Fibroblast of the aortic adventitia (primary cell): ENCODE measurements around the gene MMP12. TPM values are rescaled to one million over a fixed set of nuclear protein-coding genes. Genes with fewer than 3 reads are reported as not detected.
A peak's percentile ranks its signal among the peaks of the same experiment; 100 is the strongest.
"Not testable (repeated sequence)": the region's sequence is repeated elsewhere in the genome, so short reads cannot be mapped to it uniquely, and the experiment has no call there.

Experiments used
- DNase-seq: peaks from one replicate; pipeline ENCODE4 v3.0.0-alpha.2; 2010; ENCODE audit warnings: low read depth
- H3K4me3 ChIP-seq: 2 replicates; pipeline ENCODE4 v1.5.1; 2011; ENCODE audit warnings: low read depth, mild to moderate bottlenecking, control low read depth, low read length, moderate library complexity
- total RNA-seq: library from RNA; depleted of rRNA; stranded (reverse); fragments of >200 nt; gene quantifications from 2 replicates; pipeline ENCODE4 v1.2.3, GENCODE V29; 2012; ENCODE audit warnings: low replicate concordance
- TF ChIP-seq, protein P1 (sequence below): IDR thresholded peaks from 2 replicates; pipeline ENCODE4 v1.5.1; 2011; ENCODE audit warnings: mild to moderate bottlenecking, low read length, control low read depth, inconsistent platforms; ENCODE audit not compliant: insufficient read depth

Gene MMP12
- total RNA-seq, 1 donor: not detected

DNA sequence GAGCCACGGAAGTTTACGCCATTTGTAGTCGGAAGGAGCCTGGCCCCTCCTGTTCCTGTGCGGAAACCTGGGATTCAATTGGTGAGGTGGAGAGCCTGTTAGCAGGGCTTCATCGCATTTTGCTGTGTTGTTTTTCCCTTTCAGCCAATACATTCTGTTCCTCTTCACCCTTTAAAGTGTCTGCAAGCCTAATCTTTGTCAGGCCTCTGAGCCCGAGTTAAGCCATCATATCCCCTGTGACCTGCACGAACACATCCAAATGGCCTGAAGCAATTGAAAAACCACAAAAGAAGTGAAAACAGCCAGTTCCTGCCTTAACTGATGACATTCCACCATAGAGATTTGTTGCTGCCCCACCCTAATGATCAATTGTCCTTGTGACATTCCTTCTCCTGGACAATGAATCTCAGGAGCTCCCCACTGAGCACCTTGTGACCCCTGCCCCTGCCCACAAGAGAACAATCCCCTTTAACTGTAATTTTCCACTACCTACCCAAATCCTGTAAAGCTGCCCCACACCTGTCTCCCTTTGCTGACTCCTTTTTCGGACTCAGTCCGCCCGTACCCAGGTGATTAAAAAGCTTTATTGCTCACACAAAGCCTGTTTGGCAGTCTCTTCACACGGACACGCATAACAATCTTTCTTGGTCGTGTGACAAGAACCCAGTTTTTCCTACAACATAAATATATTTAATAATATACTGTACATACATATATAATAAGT is 37.1 kb upstream of the MMP12 start:
- DNase-seq: no peak
- TF ChIP-seq, protein P1, sequence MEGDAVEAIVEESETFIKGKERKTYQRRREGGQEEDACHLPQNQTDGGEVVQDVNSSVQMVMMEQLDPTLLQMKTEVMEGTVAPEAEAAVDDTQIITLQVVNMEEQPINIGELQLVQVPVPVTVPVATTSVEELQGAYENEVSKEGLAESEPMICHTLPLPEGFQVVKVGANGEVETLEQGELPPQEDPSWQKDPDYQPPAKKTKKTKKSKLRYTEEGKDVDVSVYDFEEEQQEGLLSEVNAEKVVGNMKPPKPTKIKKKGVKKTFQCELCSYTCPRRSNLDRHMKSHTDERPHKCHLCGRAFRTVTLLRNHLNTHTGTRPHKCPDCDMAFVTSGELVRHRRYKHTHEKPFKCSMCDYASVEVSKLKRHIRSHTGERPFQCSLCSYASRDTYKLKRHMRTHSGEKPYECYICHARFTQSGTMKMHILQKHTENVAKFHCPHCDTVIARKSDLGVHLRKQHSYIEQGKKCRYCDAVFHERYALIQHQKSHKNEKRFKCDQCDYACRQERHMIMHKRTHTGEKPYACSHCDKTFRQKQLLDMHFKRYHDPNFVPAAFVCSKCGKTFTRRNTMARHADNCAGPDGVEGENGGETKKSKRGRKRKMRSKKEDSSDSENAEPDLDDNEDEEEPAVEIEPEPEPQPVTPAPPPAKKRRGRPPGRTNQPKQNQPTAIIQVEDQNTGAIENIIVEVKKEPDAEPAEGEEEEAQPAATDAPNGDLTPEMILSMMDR: no peak

DNA sequence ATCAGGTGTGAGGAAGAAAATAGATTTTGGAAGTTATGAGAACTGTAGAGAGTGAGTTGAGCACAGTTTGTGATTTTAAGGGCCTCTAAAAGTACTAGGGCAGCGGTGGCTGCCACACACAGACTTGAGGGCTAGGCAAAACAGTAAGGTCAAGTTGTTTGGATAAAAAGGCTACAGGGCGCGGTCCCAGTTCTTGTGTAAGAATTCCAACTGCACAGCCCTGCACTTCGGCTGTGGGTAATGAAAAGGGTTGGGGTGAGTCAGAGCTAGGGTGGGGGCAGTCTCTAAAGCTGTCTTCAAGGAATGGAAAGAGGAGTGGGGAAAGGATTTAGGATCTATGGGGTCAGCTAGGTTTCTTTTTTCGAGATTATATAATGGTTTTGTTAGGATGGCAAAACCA is 31.1 kb upstream of the MMP12 start:
- not testable (repeated sequence) for H3K4me3 ChIP-seq
- peak; percentile 10 for DNase-seq

More for the DNA sequence above, 37.1 kb upstream of the MMP12 start:
- H3K4me3 ChIP-seq: no peak overlapping the region

DNA sequence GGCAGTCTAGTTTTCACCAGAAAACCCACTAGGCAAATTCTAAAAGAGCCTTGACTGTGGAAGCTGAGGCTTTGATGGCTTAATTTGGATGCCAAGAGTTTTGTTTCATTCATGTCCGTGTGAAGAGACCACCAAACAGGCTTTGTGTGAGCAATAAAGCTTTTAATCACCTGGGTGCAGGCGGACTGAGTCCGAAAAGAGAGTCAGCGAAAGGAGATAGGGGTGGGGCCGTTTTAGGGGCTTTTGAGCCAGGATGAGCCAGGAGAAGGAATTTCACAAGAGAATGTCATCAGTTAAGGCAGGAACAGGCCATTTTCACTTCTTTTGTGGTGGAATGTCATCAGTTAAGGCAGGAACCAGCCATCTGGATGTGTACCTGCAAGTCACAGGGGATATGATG is 29.1 kb upstream of the MMP12 start:
- H3K4me3 ChIP-seq, DNase-seq: not testable (repeated sequence)

DNA sequence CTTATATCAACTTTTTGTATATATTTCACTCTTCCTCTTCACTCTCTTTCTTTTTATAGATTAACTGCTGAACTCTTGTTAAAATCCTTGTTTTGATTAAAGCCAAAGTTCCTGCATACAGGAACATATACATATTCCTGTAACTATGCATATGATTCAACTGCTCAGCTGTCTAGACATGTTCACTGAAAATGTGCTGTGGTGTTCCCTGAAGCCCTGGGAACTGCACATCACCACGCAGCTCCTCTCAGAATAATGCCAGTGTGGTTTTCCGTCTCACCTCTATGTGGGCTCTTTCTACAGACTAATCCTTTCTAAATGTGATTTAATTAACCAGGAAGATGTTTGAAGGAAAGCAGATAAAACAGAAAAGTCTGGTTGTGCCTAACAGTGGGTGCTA is 25.6 kb upstream of the MMP12 start:
- TF ChIP-seq, protein P1: no peak
- no peak for DNase-seq
- no peak overlapping the region for H3K4me3 ChIP-seq

DNA sequence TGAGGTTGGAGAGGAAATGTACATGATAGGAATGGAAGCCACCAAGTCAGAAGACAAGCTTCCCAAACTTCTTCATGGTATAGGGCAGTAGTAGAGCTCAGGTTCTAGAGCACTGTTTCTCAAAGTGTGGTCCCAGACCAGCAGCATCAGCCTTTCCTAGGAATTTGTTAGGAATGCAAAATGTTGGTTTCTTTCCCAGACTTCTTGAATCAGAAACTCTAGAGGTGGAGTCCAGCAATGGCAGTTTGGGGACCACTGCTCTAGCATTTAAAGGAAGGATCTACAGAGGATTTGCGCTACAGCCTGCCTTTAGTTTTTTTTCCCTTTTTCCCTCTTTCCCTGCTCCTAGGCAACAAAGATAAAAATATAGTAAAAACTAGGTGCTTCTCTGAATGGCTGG is 17.0 kb upstream of the MMP12 start:
- peak; percentile 58 for DNase-seq
- TF ChIP-seq, protein P1: peak; percentile 37

DNA sequence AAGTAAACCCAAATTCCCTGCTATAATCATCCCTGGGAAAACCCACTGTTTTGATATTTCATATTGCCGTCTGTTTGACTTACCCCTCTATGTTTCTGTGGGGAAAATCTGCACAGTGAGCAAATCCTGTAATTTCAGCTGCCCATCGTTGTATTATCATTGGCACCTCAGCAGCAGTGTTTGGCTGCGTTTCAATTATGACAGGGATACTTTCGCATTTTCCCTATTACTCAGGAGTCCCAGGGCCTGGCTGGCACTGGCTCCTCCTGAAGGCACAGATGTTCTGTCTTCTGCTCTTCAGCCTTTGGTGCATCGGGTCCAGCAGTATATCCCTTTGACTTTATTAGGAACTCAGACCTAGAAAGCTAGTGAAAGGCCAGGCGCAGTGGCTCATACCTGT is 12.2 kb upstream of the MMP12 start:
- DNase-seq: peak; percentile 56
- TF ChIP-seq, protein P1: no peak
- no peak overlapping the region for H3K4me3 ChIP-seq

More for the DNA sequence above, 17.0 kb upstream of the MMP12 start:
- H3K4me3 ChIP-seq: no peak overlapping the region

DNA sequence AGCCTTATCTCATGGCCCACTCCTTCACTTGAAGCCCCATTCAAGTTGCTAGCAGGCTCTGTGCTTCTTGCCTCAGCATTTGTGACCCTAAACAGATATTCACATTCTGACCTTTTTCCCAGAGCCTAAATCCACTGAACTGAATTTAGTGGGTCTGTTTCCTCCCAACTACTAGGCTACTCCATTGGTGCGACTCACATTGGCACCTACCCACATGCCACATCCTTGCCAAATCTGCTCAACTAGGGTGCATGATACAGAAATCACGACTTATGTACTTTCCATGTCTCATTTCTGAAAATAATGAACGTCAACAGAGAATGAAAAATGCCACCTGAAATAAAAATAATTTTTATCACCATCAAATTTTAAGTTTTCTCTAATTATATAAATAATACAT is 8.4 kb upstream of the MMP12 start:
- no peak overlapping the region for H3K4me3 ChIP-seq
- TF ChIP-seq, protein P1: no peak
- DNase-seq: peak; percentile 52

DNA sequence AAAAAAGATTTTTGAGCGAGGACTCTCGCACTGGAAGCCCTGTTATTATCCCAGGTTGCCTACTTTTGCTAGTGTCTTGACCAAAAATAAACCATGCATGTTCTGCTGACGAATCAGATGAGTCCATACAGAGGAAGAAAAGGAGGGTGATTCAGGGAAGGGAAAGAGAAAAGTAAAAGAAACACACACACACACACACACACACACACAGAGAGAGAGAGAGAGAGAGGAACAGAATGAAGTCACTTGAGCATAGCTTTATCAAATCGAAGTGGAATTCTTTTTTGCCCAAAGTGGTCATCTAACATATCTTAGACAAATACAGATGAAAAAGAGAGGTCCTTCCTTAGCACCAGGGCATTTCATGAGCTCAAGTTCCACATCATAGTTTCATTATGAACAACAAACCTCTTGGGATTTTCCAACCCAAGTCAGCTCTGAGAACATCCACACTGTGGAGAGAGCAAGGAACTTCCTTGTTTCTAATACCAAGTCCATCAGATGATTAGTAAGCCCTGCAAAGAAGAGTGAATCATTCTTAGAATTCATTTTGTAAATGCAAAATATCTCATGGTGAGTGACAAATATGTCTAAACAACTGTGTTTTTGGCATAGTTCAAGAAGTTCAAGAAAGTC is 7.7 kb upstream of the MMP12 start:
- H3K4me3 ChIP-seq: no peak overlapping the region
- TF ChIP-seq, protein P1: no peak
- DNase-seq: peak; percentile 89
